Stimulated activated CD4-positive, alpha-beta T cell treated with anti-CD3 and anti-CD28 coated beads, Interleukin-4, amount 100 ng/mL, for 1 hour (primary cell): ENCODE data around the gene PARP16.
"Not testable (repeated sequence)": the region's sequence is repeated elsewhere in the genome, so short reads cannot be mapped to it uniquely, and the experiment has no call there.

Experiments
- DNase-seq: peaks from one replicate; pipeline ENCODE4 v3.0.0-alpha.2; 2020

PARP16 gene

GRCh38 chr15:65226901-65227300 is 59.8 kb downstream of the PARP16 start:
- not testable (repeated sequence) for DNase-seq

- DNase-seq = no peak
Observed at GRCh38 chr15:65226221-65226620, 60.5 kb downstream of the PARP16 start.

- DNase-seq = no peak
Observed at GRCh38 chr15:65223996-65224395, 62.7 kb downstream of the PARP16 start.

GRCh38 chr15:65222891-65223290 is 63.8 kb downstream of the PARP16 start:
- DNase-seq = no peak

GRCh38 chr15:65221697-65222096 is 65.0 kb downstream of the PARP16 start:
- DNase-seq = no peak

- DNase-seq = no peak
Observed at GRCh38 chr15:65219137-65219536, 67.5 kb downstream of the PARP16 start.

GRCh38 chr15:65217526-65218482 is 68.9 kb downstream of the PARP16 start:
- DNase-seq = no peak

GRCh38 chr15:65215496-65215895 is 71.2 kb downstream of the PARP16 start:
- no peak for DNase-seq

GRCh38 chr15:65214010-65214409 is 72.7 kb downstream of the PARP16 start:
- DNase-seq = no peak

- no peak for DNase-seq
Observed at GRCh38 chr15:65213241-65213640, 73.4 kb downstream of the PARP16 start.

- DNase-seq = peak; percentile 29
Observed at GRCh38 chr15:65212097-65212496, 74.6 kb downstream of the PARP16 start.

- DNase-seq = no peak
Observed at GRCh38 chr15:65211482-65211982, 75.2 kb downstream of the PARP16 start.

GRCh38 chr15:65210770-65211481 is 75.8 kb downstream of the PARP16 start, which contains the start of gene CILP:
CILP (minus strand) TSS chr15:65211473; CDS start chr15:65209755, 1,718 bp downstream.
- no peak for DNase-seq

GRCh38 chr15:65209701-65210643 is 76.7 kb downstream of the PARP16 start:
- DNase-seq = no peak

- no peak for DNase-seq
Observed at GRCh38 chr15:65208647-65209046, 78.0 kb downstream of the PARP16 start.
